MM.1S (cell line): ENCODE data around the gene RPL22L1.

ENCODE experiments used
- DNase-seq: peaks from one replicate; pipeline ENCODE4 v3.0.0-alpha.2; 2015
- H2AFZ ChIP-seq: fragments of 300-600 bp; sonication (generic); 2 replicates; pipeline ENCODE4 v1.6.0; 2016; ENCODE audit warnings: antibody characterized with exemption, low read length
- H3F3A ChIP-seq: fragments of 300-600 bp; sonication (generic); 2 replicates; pipeline ENCODE4 v1.6.1; 2016; ENCODE audit warnings: mild to moderate bottlenecking, antibody characterized with exemption, low read length, moderate library complexity, mixed read lengths; ENCODE audit not compliant: insufficient read depth
- H3K27ac ChIP-seq: fragments of 300-600 bp; sonication (generic); 2 replicates; pipeline ENCODE4 v1.5.1; 2016; ENCODE audit warnings: mild to moderate bottlenecking, low read length
- H3K27me3 ChIP-seq: fragments of 300-600 bp; sonication (generic); replicated peaks from 2 replicates; pipeline ENCODE4 v1.6.0; 2016; ENCODE audit warnings: low read length; ENCODE audit not compliant: insufficient read depth
- H3K36me3 ChIP-seq: fragments of 300-600 bp; sonication (generic); replicated peaks from 2 replicates; pipeline ENCODE4 v1.6.1; 2016; ENCODE audit warnings: mild to moderate bottlenecking, low read length, mixed read lengths; ENCODE audit not compliant: insufficient read depth
- H3K4me1 ChIP-seq: fragments of 300-600 bp; sonication (generic); 2 replicates; pipeline ENCODE4 v1.6.1; 2016; ENCODE audit warnings: low read length, mixed read lengths
- H3K4me2 ChIP-seq: fragments of 300-600 bp; sonication (generic); 2 replicates; pipeline ENCODE4 v1.6.0; 2016; ENCODE audit warnings: low read depth, low read length
- H3K4me3 ChIP-seq: fragments of 300-600 bp; sonication (generic); 2 replicates; pipeline ENCODE4 v1.5.1; 2016; ENCODE audit warnings: low read length, mixed read lengths
- H3K79me2 ChIP-seq: fragments of 300-600 bp; sonication (generic); 2 replicates; pipeline ENCODE4 v1.6.1; 2016; ENCODE audit warnings: mixed run types, low read length, mixed read lengths
- H3K9ac ChIP-seq: fragments of 300-600 bp; sonication (generic); 2 replicates; pipeline ENCODE4 v1.6.1; 2016; ENCODE audit warnings: low read length, mixed read lengths
- H3K9me2 ChIP-seq: fragments of 300-600 bp; sonication (generic); replicated peaks from 2 replicates; pipeline ENCODE4 v1.6.1; 2016; ENCODE audit warnings: mild to moderate bottlenecking, low read length, mixed read lengths; ENCODE audit not compliant: insufficient read depth
- H3K9me3 ChIP-seq: fragments of 300-600 bp; sonication (generic); replicated peaks from 2 replicates; pipeline ENCODE4 v1.6.1; 2016; ENCODE audit warnings: mild to moderate bottlenecking, low read length, mixed read lengths; ENCODE audit not compliant: insufficient read depth
- H4K20me1 ChIP-seq: fragments of 300-600 bp; sonication (generic); 2 replicates; pipeline ENCODE4 v1.6.1; 2016; ENCODE audit warnings: mild to moderate bottlenecking, low read length, moderate library complexity, mixed read lengths; ENCODE audit not compliant: insufficient read depth
- EZH2 ChIP-seq: fragments of 300-600 bp; sonication (generic); optimal IDR thresholded peaks from 2 replicates; pipeline ENCODE3; 2017; ENCODE audit warnings: low read depth, mild to moderate bottlenecking, antibody characterized with exemption, low read length, mixed read lengths
- EZH2phosphoT487 ChIP-seq: fragments of 300-600 bp; sonication (generic); IDR thresholded peaks from 2 replicates; pipeline ENCODE4 v1.6.1; 2018; ENCODE audit warnings: antibody characterized with exemption, low read length
- TF ChIP-seq, protein P1 (sequence below): fragments of 300-600 bp; sonication (generic); IDR thresholded peaks from 2 replicates; pipeline ENCODE4 v1.5.1; 2016; ENCODE audit warnings: antibody characterized with exemption, low read length, mixed read lengths

Gene RPL22L1

DNA sequence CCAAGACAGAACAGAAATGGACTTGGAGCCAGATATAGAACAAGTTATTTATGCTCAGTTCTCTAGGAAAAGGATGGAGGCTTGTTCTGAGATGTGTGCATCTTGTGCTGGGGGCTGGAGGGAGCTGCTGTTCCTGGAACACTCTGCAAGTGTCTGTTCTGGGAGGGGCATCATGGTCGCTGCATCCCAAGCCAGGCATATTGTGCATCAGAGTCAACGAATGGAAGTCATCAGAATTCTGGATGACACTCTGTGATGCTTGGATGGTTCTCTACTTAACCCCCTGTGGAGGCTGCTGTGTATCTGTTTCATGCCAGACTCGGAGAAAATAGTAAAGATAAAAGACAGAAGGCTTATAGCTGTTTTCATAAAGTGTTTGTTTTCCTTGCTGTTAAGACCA, 34.7 kb downstream of the RPL22L1 start:
- TF ChIP-seq EZH2phosphoT487: no peak
- TF ChIP-seq EZH2: no peak
- TF ChIP-seq, protein P1, sequence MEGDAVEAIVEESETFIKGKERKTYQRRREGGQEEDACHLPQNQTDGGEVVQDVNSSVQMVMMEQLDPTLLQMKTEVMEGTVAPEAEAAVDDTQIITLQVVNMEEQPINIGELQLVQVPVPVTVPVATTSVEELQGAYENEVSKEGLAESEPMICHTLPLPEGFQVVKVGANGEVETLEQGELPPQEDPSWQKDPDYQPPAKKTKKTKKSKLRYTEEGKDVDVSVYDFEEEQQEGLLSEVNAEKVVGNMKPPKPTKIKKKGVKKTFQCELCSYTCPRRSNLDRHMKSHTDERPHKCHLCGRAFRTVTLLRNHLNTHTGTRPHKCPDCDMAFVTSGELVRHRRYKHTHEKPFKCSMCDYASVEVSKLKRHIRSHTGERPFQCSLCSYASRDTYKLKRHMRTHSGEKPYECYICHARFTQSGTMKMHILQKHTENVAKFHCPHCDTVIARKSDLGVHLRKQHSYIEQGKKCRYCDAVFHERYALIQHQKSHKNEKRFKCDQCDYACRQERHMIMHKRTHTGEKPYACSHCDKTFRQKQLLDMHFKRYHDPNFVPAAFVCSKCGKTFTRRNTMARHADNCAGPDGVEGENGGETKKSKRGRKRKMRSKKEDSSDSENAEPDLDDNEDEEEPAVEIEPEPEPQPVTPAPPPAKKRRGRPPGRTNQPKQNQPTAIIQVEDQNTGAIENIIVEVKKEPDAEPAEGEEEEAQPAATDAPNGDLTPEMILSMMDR: no peak
- DNase-seq: no peak
- no peaks in the 10 kb centered on the region for H3K9me2 ChIP-seq
- H3K4me2 ChIP-seq: no peak overlapping the region
- no peak overlapping the region for H3K27ac ChIP-seq
- no peaks in the 10 kb centered on the region for H3K79me2 ChIP-seq
- H4K20me1 ChIP-seq: no peaks in the 10 kb centered on the region
- H3K36me3 ChIP-seq: no peaks in the 10 kb centered on the region
- H3K4me3 ChIP-seq: no peak overlapping the region
- no peaks in the 10 kb centered on the region for H3K27me3 ChIP-seq
- H2AFZ ChIP-seq: no peak overlapping the region
- no peak overlapping the region for H3K9ac ChIP-seq
- peaks cover under 1% of the 10 kb centered on the region; the same call in 1 of the 2 replicates for H3K4me1 ChIP-seq
- no peaks in the 10 kb centered on the region for H3K9me3 ChIP-seq
- no peaks in the 10 kb centered on the region for H3F3A ChIP-seq

DNA sequence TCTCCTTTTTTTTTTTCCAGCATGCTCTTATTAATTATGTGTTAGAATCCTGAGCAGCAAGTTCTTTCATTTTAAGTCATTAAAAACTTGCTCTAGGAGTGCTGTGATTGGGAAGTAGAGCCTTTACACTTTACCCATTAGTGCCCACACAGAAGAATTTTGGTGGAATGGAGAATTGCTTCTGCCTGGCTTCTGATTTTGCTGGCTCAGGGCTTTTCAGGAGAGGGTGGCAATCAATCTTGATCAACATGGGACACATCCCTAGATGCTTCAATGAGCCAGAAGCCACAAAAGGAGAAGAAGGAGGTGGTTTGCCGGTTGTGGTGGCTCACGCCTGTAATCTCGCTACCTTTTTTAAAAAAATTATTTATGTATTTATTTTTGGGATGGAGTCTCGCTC, 39.4 kb downstream of the RPL22L1 start:
- Histone ChIP-seq H3K4me1 (peaks cover 14% of the 10 kb centered on the region), H3K79me2 (no peaks in the 10 kb centered on the region), H3K27ac (no peak overlapping the region), H3K9me2 (no peaks in the 10 kb centered on the region), H3K4me2 (no peak overlapping the region), H3K36me3 (no peaks in the 10 kb centered on the region), H4K20me1 (no peaks in the 10 kb centered on the region), H3F3A (no peaks in the 10 kb centered on the region), H3K27me3 (no peaks in the 10 kb centered on the region), H3K9me3 (no peaks in the 10 kb centered on the region), H2AFZ (no peak overlapping the region), H3K4me3 (no peak overlapping the region), H3K9ac (no peak overlapping the region)
- TF ChIP-seq, protein P1: no peak
- TF ChIP-seq EZH2phosphoT487: no peak
- no peak for TF ChIP-seq EZH2
- DNase-seq: no peak

DNA sequence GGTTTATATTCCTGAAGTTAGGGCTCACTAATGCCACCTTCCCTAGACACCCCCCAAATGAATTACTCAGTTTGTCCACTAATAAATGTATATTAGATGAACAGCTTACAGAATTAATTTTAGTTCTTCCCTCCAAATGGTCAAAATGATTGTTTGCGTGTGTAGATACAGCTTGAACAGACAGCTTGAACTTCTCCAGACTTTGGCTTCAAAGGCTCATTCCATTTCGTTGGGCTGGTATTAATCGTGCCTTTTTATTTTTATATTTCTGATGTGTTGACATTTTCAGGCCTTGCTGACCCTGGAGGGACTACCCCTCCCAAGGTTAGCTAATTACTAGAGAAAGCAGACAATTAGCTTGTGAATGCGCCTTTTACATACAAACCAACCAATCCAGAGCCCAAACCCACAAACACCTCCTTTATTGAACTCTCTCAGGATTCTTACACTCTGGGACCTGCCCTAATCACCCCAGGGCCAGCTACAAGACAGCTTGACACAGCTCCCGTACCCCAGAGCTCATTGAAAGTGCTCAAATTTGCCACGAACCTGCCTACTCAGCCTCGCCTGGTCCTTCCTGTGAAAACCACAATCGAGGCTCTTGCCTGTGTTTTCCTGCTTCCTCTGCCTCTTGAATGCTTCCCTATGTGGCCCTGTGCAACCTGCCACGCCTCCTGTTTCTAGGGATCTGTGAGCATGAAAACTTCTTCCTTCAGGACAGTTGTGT, 40.3 kb downstream of the RPL22L1 start:
- H2AFZ ChIP-seq: no peak overlapping the region
- DNase-seq: peak; percentile 52

More for the DNA sequence above, 40.3 kb downstream of the RPL22L1 start:
- TF ChIP-seq EZH2 (no peak), EZH2phosphoT487 (no peak)
- TF ChIP-seq, protein P1: no peak
- no peak overlapping the region for H3K4me3 ChIP-seq
- H3K79me2 ChIP-seq: no peaks in the 10 kb centered on the region
- H3K4me2 ChIP-seq: peak overlapping the region; percentile 15
- H3K4me1 ChIP-seq: peaks cover 14% of the 10 kb centered on the region
- H3F3A ChIP-seq: no peaks in the 10 kb centered on the region
- no peaks in the 10 kb centered on the region for H3K9me3 ChIP-seq
- H3K36me3 ChIP-seq: no peaks in the 10 kb centered on the region
- H3K27ac ChIP-seq: no peak overlapping the region
- H3K9me2 ChIP-seq: no peaks in the 10 kb centered on the region
- H3K9ac ChIP-seq: no peak overlapping the region
- no peaks in the 10 kb centered on the region for H3K27me3 ChIP-seq
- H4K20me1 ChIP-seq: no peaks in the 10 kb centered on the region
